Measurements from ENCODE around the gene ZNF615.
"Not testable (repeated sequence)": the region's sequence is repeated elsewhere in the genome, so short reads cannot be mapped to it uniquely, and the experiment has no call there.

Gene ZNF615

DNA sequence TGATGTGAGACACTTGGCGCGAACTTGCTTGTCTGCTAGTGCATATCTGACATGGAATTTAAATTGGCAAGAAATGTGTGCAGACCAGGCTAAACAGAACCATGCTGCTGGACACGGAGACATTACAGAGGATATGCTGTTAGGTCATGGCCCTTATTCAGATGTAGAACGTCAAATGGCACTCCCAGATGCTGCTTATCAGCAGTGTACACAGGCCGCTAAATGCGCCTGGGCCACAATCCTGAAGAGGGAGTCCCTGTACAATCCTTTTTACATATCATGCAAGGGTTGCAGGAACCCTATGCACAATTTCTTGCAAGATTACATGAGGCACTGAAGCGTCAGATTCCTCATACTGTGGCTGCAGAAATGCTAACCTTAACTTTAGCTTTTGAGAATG, 30.7 kb downstream of the ZNF615 start:
- no peak overlapping the region for H3K9ac ChIP-seq (ENCODE audit: low read length)
- peaks cover 48% of the 10 kb centered on the region for H3K36me3 ChIP-seq (ENCODE audit: control insufficient read depth, insufficient read depth, low read length, severe bottlenecking)
- no peak overlapping the region for H3K4me3 ChIP-seq (ENCODE audit: low read length)
- no peak for DNase-seq (ENCODE audit: low read depth)
- H3K4me1 ChIP-seq (ENCODE audit: control insufficient read depth, insufficient read depth, low read length): no peaks in the 10 kb centered on the region
- H3K27me3 ChIP-seq (replicated peaks; ENCODE audit: control insufficient read depth, insufficient read depth, low read length): no peaks in the 10 kb centered on the region
- H3K9me3 ChIP-seq (ENCODE audit: control insufficient read depth, low read length): peaks cover 78% of the 10 kb centered on the region

DNA sequence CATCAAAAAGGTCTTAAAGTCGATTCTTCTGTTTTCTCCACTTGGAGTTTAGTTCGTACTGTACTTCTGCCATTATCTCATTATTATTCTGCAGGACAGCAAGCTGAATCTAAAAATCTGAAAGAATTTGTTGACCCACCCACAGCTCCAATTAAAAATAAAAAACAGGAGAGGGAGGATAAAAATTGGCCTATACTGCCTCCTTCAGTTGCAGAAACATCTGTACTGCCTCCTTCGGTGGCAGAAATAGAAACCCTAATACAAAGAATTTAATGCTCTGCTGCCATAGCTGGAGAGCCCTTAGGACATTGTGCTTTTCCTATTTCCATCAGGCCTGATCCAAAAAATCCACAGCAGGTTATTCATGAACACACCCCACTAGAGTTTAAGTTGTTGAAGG, 31.2 kb downstream of the ZNF615 start:
- Histone ChIP-seq H3K9me3 (ENCODE audit: control insufficient read depth, low read length) (peaks cover 83% of the 10 kb centered on the region), H3K9ac (ENCODE audit: low read length) (no peak overlapping the region), H3K4me1 (ENCODE audit: control insufficient read depth, insufficient read depth, low read length) (no peaks in the 10 kb centered on the region), H3K27me3 (replicated peaks; ENCODE audit: control insufficient read depth, insufficient read depth, low read length) (no peaks in the 10 kb centered on the region), H3K4me3 (ENCODE audit: low read length) (no peak overlapping the region), H3K36me3 (ENCODE audit: control insufficient read depth, insufficient read depth, low read length, severe bottlenecking) (peaks cover 52% of the 10 kb centered on the region)
- DNase-seq (ENCODE audit: low read depth): no peak

DNA sequence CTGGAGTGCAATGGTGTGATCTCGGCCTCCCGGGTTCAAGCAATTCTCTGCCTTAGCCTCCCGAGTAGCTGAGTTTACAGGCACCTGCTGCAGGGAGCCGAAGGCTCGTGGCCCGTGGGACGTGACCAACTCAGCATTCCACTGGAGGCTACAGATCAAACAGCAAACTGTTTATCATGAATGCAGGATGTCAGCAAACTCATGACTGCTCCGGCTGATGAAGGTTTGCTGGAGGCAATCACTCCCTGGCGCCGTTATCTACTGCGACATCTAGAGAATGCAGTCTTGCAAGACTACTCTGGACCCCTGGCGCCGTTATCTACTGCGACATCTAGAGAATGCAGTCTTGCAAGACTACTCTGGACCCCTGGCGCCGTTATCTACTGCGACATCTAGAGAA, 32.2 kb downstream of the ZNF615 start:
- DNase-seq (ENCODE audit: low read depth); H3K9ac ChIP-seq (ENCODE audit: low read length); H3K4me1 ChIP-seq (ENCODE audit: control insufficient read depth, insufficient read depth, low read length); H3K4me3 ChIP-seq (ENCODE audit: low read length); H3K27me3 ChIP-seq (replicated peaks; ENCODE audit: control insufficient read depth, insufficient read depth, low read length): not testable (repeated sequence)
- Histone ChIP-seq H3K9me3 (ENCODE audit: control insufficient read depth, low read length) (peaks cover 93% of the 10 kb centered on the region), H3K36me3 (ENCODE audit: control insufficient read depth, insufficient read depth, low read length, severe bottlenecking) (peaks cover 63% of the 10 kb centered on the region)

DNA sequence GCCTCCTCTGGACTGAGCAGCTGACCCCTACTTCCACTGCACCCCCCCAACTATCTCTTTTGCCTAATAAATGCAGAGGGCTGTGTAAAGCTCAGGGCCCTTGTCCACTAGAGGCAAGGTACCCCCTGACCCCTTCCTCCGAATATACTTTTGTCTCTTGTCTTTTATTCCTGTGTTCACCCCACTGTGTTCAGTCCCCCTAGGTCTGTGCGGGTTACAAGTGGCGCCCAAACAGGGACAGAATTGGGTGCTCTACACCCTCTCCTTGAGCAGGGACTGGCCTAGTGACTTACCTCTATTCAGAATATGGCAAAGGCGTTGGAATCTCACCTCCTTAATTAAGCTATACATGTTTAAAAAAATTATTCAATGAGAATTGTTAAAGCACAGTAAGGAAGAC, 36.4 kb downstream of the ZNF615 start:
- Histone ChIP-seq H3K9ac (ENCODE audit: low read length) (no peak overlapping the region), H3K36me3 (ENCODE audit: control insufficient read depth, insufficient read depth, low read length, severe bottlenecking) (peaks cover 85% of the 10 kb centered on the region), H3K27me3 (replicated peaks; ENCODE audit: control insufficient read depth, insufficient read depth, low read length) (no peaks in the 10 kb centered on the region), H3K4me1 (ENCODE audit: control insufficient read depth, insufficient read depth, low read length) (no peaks in the 10 kb centered on the region), H3K9me3 (ENCODE audit: control insufficient read depth, low read length) (peaks cover 97% of the 10 kb centered on the region), H3K4me3 (ENCODE audit: low read length) (peak overlapping the region; percentile 54)
- no peak for DNase-seq (ENCODE audit: low read depth)

DNA sequence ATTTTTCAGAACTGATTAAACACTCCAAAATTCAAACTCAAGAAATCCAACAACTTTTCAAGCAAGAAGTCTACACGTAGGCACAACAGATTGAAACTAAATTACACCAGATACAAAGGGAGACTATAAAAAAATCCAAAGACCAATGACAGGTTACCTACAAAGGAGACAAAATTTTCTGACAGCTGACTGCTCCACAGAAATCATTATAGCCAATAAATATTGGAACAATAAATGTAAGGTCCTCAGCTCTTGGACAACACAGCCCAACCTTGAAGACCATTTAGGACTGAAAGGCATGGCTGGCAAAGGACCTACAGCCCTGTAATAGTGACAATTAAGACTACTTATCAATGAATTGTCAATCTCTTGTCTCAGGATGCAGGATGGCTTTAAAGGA, 37.3 kb downstream of the ZNF615 start:
- Histone ChIP-seq H3K27me3 (replicated peaks; ENCODE audit: control insufficient read depth, insufficient read depth, low read length) (no peaks in the 10 kb centered on the region), H3K36me3 (ENCODE audit: control insufficient read depth, insufficient read depth, low read length, severe bottlenecking) (peaks cover 90% of the 10 kb centered on the region), H3K4me1 (ENCODE audit: control insufficient read depth, insufficient read depth, low read length) (no peaks in the 10 kb centered on the region), H3K9me3 (ENCODE audit: control insufficient read depth, low read length) (peaks cover 98% of the 10 kb centered on the region), H3K9ac (ENCODE audit: low read length) (no peak overlapping the region), H3K4me3 (ENCODE audit: low read length) (peak overlapping the region; percentile 54)
- no peak for DNase-seq (ENCODE audit: low read depth)

DNA sequence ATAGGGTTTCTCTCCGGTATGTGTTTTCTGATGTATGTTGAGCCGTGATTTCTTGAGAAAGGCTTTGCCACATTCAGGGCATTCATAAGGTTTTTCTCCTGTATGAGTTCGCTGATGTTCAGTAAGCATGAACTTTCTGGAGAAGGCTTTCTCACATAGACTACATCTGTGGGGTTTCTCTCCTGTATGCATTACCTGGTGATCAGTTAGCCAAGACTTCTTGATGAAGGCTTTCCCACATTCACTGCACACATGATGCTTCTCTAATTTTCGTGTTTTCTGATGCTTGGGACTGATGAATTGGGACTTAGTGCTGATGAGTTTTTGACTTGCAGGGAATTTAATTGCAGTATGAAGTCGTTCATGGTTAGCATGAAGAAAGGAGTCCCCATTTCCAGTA, 42.4 kb downstream of the ZNF615 start:
- Histone ChIP-seq H3K4me1 (ENCODE audit: control insufficient read depth, insufficient read depth, low read length) (no peaks in the 10 kb centered on the region), H3K9me3 (ENCODE audit: control insufficient read depth, low read length) (peaks cover 93% of the 10 kb centered on the region), H3K4me3 (ENCODE audit: low read length) (peak overlapping the region; percentile 72), H3K36me3 (ENCODE audit: control insufficient read depth, insufficient read depth, low read length, severe bottlenecking) (peaks cover 75% of the 10 kb centered on the region), H3K27me3 (replicated peaks; ENCODE audit: control insufficient read depth, insufficient read depth, low read length) (no peaks in the 10 kb centered on the region), H3K9ac (ENCODE audit: low read length) (no peak overlapping the region)
- DNase-seq (ENCODE audit: low read depth): no peak

DNA sequence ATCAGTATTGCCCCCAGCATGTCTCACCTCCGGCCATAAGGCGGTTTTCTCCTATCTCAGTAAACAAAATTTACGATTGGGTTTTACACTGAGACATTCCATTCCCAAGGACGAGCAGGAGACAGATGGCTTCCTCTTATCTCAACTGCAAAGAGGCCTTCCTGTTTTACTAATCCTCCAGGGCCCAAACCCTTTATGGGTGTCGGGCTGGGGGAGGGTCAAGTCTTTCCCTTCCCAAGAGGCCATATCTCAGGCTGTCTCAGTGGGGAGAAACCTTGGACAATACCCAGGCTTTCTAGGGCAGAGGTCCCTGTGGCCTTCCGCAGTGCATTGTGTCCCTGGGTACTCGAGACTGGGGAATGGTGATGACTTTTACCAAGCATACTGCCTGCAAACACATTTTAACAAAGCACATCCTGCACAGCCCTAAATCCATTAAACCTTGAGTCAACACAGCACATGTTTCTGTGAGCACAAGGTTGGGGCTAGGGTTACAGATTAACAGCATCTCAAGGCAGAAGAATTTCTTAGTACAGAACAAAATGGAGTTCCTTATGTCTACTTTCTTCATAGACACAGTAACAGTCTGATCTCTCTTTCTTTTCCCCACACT, 47.3 kb downstream of the ZNF615 start:
- not testable (repeated sequence) for H3K4me1 ChIP-seq (ENCODE audit: control insufficient read depth, insufficient read depth, low read length); H3K9ac ChIP-seq (ENCODE audit: low read length); H3K4me3 ChIP-seq (ENCODE audit: low read length); DNase-seq (ENCODE audit: low read depth); H3K27me3 ChIP-seq (replicated peaks; ENCODE audit: control insufficient read depth, insufficient read depth, low read length)
- Histone ChIP-seq H3K9me3 (ENCODE audit: control insufficient read depth, low read length) (peaks cover 46% of the 10 kb centered on the region), H3K36me3 (ENCODE audit: control insufficient read depth, insufficient read depth, low read length, severe bottlenecking) (peaks cover 28% of the 10 kb centered on the region)

DNA sequence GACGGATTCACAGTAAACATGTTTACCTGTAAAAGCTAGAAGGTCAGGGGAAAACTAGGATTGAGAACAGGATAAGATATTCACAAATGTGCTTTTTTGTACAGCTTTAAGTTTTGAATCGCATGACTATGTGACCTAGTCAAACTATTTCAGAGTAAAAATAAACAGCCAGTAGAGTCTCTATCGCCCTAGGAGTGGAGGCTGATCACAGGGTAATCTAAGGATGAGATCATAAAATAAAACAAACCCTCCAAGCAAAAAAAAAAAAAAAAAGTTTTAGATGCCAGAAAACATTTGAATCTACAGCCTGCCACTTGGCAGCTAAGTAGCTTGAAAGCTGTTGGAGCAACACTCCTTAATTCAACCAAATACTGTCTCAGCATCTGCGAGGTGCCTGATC, 48.2 kb downstream of the ZNF615 start:
- Histone ChIP-seq H3K9me3 (ENCODE audit: control insufficient read depth, low read length) (peaks cover 41% of the 10 kb centered on the region), H3K4me3 (ENCODE audit: low read length) (no peak overlapping the region), H3K4me1 (ENCODE audit: control insufficient read depth, insufficient read depth, low read length) (no peaks in the 10 kb centered on the region), H3K27me3 (replicated peaks; ENCODE audit: control insufficient read depth, insufficient read depth, low read length) (no peaks in the 10 kb centered on the region), H3K36me3 (ENCODE audit: control insufficient read depth, insufficient read depth, low read length, severe bottlenecking) (peaks cover 19% of the 10 kb centered on the region), H3K9ac (ENCODE audit: low read length) (no peak overlapping the region)
- DNase-seq (ENCODE audit: low read depth): peak; percentile 1

DNA sequence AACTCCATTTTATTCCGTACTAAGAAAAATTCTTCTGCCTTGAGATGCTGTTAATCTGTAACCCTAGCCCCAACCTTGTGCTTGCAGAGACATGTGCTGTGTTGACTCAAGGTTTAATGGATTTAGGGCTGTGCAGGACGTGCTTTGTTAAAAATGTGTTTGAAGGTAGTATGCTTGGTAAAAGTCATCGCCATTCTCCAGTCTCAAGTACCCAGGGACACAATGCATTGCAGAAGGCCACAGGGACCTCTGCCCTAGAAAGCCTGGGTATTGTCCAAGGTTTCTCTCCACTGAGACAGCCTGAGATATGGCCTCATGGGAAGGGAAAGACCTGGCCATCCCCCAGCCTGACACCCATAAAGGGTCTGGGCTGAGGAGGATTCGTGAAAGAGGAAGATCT, 50.2 kb downstream of the ZNF615 start:
- not testable (repeated sequence) for H3K9ac ChIP-seq (ENCODE audit: low read length); DNase-seq (ENCODE audit: low read depth); H3K4me1 ChIP-seq (ENCODE audit: control insufficient read depth, insufficient read depth, low read length); H3K4me3 ChIP-seq (ENCODE audit: low read length); H3K36me3 ChIP-seq (ENCODE audit: control insufficient read depth, insufficient read depth, low read length, severe bottlenecking); H3K27me3 ChIP-seq (replicated peaks; ENCODE audit: control insufficient read depth, insufficient read depth, low read length)
- peaks cover 28% of the 10 kb centered on the region for H3K9me3 ChIP-seq (ENCODE audit: control insufficient read depth, low read length)

DNA sequence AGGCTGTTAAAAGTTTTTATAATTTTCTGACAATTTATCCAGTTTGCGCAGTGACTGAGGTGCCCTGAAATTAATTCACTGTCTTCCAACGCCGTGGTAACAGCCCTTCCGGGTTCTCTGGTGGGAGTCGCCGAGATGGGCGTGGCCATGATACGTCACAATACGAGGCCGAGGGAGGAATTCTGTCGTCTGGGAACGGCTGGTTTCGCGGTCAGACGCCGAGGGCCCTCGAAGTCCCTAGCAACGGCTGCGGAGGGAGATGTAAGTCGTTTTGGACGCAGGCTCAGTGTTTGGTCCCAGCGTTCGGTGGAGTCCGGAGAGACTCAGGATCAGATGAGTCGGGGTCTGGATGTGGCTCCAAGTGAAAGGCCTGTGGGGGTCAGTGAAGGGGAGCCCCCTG, 59.0 kb downstream of the ZNF615 start:
- Histone ChIP-seq H3K4me1 (ENCODE audit: control insufficient read depth, insufficient read depth, low read length) (no peaks in the 10 kb centered on the region), H3K4me3 (ENCODE audit: low read length) (peak overlapping the region; percentile 67), H3K9ac (ENCODE audit: low read length) (no peak overlapping the region), H3K27me3 (replicated peaks; ENCODE audit: control insufficient read depth, insufficient read depth, low read length) (no peaks in the 10 kb centered on the region), H3K36me3 (ENCODE audit: control insufficient read depth, insufficient read depth, low read length, severe bottlenecking) (peaks cover 26% of the 10 kb centered on the region), H3K9me3 (ENCODE audit: control insufficient read depth, low read length) (peaks cover 80% of the 10 kb centered on the region)
- DNase-seq (ENCODE audit: low read depth): peak; percentile 40

DNA sequence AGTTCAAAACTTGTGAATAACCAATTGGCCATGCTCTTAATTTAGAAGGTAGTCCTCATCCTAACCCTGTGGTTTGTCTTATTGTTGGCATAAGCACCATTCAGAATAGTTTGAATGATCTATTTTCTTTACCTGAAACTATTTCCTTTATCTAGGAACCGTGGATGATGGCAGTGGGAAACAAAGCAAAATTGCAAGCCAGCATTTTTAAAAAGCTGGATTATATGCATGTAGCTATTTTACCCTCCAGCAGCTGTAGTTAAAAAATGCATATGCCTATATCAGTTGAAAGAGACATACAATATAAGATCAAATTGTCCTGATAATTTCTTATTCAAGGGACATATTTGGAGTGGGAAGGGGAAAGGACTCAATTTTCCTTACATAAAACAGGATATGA, 61.4 kb downstream of the ZNF615 start:
- no peak for DNase-seq (ENCODE audit: low read depth)
- Histone ChIP-seq H3K9me3 (ENCODE audit: control insufficient read depth, low read length) (peaks cover 95% of the 10 kb centered on the region), H3K36me3 (ENCODE audit: control insufficient read depth, insufficient read depth, low read length, severe bottlenecking) (peaks cover 50% of the 10 kb centered on the region)

More for the DNA sequence above, 61.4 kb downstream of the ZNF615 start:
- Histone ChIP-seq H3K4me3 (ENCODE audit: low read length) (peak overlapping the region; percentile 42), H3K4me1 (ENCODE audit: control insufficient read depth, insufficient read depth, low read length) (no peaks in the 10 kb centered on the region), H3K27me3 (replicated peaks; ENCODE audit: control insufficient read depth, insufficient read depth, low read length) (no peaks in the 10 kb centered on the region), H3K9ac (ENCODE audit: low read length) (no peak overlapping the region)

Measured in adipocyte (in vitro differentiated cells).